Stimulated activated CD8-positive, alpha-beta memory T cell treated with anti-CD3 and anti-CD28 coated beads, Interleukin-7, amount 100 ng/mL, for 1 hour (primary cell): Measurements from ENCODE around the gene RBX1.
"Not testable (repeated sequence)": the region's sequence is repeated elsewhere in the genome, so short reads cannot be mapped to it uniquely, and the experiment has no call there.

Experiments
- DNase-seq, 2 donors: peaks; one replicate each; pipeline ENCODE4 v3.0.0-alpha.2; 2020; ENCODE audit warnings: low read depth in 2 of 2

Gene RBX1

GRCh38 chr22:40950962-40951794, at the start of gene RBX1:
Gene RBX1, plus strand, starts transcription at chr22:40951378. Its CDS starts 21 bp downstream, at chr22:40951399.
- DNase-seq, result peak; percentile 96 to 98

DNA sequence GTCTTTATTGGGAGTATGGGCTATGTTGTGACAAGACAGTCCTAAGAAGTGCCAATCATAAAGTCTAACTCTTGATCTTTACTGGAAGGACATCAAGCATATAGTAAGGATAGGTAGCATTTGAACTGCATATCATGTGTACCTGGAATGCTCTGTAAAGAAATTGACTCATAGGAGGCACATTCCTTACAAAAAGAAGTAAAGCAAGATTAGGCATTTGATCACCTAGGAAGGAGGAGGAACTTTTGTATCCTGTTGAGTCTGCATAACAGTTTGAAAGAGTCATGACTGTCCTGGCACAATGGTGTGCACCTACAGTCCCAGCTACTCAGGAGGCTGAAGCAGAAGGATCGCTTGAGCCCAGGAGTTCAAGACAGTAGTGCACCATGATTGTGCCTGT, 47.1 kb upstream of the RBX1 start:
- no peak for DNase-seq

DNA sequence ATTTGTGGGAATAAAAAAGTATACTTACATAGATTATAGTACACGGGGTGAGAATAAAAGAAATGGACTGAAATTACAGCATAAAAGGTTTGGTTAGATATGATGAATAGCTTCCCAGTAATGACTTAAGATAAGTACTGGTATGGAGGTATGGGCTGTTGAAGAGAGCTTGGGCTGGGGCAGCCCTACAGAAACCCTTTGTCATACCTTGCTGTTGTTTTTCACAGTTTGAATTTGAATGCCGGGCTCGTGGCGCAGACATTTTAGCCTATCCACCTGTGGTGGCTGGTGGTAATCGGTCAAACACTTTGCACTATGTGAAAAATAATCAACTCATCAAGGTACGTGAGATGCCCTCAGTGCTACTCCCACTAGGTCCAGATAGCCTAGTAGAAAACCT, 42.3 kb upstream of the RBX1 start:
- DNase-seq, result no peak

DNA sequence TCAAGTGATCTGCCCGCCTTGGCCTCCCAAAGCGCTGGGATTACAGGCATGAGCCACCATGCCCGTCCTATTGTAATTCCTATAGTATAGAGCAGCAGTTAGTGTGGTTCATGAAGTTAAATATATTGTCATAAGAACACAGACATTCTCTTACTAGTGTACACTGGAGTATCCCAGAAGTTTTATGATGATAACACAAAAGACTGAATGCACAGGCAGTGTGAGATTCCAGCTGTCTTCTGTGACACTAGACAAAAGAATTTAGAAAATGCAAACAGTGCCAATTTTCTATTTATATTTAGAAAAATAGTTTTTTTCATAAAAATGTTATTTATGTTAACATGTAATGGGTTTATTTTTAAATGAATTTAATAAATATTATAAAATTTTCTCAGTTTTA, 39.4 kb upstream of the RBX1 start:
- DNase-seq, result no peak

GRCh38 chr22:40912987-40913386, 38.2 kb upstream of the RBX1 start:
- not testable (repeated sequence) for DNase-seq

DNA sequence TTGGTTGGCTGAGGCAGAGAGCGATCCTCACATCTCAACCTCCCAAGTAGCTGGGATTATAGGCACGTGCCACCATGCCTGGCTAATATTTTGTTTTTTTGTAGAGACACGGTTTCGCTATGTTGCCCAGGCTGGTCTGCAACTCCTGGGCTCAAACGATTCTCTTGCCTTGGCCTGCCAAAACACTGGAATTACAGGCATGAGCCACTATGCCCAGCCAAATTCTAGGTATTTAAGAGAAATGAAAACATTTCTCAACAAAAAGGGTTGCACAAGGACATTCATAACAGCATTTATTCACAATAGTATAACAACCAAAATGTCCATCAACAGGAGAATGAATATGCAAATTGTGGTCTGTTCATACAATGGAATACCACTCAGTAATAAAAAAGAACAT, 31.7 kb upstream of the RBX1 start:
- no peak for DNase-seq

GRCh38 chr22:40920526-40920925, 30.7 kb upstream of the RBX1 start:
- DNase-seq, result no peak

DNA sequence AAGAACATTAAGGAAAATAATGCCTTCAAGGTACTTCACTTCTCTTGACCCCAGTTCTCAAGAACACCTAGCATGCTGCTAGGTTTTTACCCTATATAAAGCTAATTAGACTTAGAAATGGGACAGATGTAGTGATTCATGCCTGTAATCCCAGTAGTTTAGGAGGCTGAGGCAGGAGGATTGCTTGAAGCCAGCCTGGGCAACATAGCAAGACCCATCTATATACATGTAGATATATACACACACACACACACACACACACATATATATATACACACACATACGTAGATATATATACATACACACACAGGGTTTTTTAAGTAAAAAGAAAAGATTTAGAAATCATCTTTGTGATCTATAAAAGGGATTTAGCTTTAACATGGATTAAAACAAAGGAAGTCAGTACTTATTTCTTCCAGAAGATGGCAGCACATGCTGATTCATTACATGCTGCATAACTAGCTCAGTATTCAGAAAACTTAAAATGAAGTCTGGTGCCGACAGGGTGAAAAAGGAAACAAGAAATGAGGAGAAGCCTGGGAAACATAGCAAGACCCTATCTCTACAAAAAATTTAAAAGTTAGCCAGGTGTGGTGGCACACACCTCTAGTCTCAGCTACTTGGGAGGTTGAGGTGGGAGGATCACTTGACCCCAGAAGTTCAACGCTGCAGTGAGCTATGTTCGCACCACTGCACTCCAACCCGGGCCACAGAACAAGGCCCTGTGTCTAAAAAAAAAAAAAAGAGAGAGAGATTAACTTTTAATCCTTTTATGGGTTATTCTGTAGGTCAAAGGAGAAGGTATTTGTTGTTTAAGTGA, 28.5 kb upstream of the RBX1 start:
- no peak for DNase-seq

DNA sequence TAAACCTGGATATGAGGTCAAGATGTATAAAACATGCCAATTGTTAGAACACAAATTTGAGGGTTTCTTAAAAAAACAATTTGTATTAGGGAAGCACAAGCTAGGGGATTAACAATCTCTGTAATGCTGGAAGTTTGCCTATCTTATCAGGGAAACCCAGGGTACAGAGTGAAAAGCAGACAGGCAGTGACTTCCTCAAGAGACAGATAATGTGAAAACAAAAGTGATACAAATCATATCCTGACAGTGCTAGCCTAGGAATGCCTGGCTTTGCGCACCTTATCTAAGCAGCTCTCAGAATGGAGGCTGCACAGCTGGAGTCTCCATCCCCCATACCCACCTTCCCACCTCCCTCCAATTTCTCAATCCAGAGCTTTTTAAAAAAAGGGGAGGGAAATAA, 22.5 kb upstream of the RBX1 start:
- no peak for DNase-seq

- no peak for DNase-seq
Measured at GRCh38 chr22:40932396-40932795, 18.8 kb upstream of the RBX1 start.

DNA sequence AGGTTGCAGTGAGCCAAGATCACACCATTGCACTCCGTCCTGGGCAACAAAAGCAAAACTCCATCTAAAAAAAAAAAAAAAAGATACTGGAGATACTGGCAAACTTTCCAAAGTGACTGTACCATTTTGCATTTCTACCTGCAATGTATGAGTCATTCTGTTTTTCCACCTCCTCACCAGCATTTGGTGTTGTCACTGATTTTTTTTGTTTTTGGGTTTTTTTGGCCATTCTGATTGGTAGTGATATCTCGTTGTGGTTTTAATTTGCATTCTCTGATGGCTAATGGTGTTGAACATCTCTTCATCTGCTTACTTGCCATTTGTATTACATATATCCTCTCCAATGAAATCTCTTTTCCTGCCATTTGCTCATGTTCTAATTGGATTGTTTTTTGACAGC, 12.0 kb upstream of the RBX1 start:
- DNase-seq, result no peak

GRCh38 chr22:40951795-40952605, 822 bp downstream of the RBX1 start:
- no peak for DNase-seq

GRCh38 chr22:40953471-40953870, 2.3 kb downstream of the RBX1 start:
- DNase-seq, result no peak

GRCh38 chr22:40954113-40954512, 2.9 kb downstream of the RBX1 start:
- no peak for DNase-seq

- DNase-seq, result no peak
Measured at GRCh38 chr22:40955571-40955970, 4.4 kb downstream of the RBX1 start.

- no peak for DNase-seq
Measured at GRCh38 chr22:40957601-40958000, 6.4 kb downstream of the RBX1 start.

- no peak for DNase-seq
Measured at GRCh38 chr22:40958299-40958698, 7.1 kb downstream of the RBX1 start.

DNA sequence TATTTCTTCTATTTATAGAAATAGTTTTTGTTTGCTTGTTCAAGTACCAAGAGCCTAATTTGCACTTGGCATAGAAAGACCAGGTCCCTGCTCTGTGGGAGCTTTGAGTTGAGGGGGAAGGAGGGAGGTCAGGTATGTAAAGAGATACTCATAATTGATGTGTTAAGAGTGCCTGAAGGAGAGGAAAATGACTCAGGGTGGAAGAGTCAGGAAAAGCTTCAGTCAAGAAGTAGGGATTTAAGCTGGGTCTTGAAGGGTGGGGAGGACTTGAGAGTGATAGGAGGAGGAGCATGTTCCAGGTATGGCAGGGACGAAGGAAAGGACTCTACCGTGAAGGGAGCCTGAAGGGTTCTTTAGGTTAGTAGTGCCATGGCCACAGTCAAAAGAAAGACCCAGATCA, 9.0 kb downstream of the RBX1 start:
- no peak for DNase-seq

DNA sequence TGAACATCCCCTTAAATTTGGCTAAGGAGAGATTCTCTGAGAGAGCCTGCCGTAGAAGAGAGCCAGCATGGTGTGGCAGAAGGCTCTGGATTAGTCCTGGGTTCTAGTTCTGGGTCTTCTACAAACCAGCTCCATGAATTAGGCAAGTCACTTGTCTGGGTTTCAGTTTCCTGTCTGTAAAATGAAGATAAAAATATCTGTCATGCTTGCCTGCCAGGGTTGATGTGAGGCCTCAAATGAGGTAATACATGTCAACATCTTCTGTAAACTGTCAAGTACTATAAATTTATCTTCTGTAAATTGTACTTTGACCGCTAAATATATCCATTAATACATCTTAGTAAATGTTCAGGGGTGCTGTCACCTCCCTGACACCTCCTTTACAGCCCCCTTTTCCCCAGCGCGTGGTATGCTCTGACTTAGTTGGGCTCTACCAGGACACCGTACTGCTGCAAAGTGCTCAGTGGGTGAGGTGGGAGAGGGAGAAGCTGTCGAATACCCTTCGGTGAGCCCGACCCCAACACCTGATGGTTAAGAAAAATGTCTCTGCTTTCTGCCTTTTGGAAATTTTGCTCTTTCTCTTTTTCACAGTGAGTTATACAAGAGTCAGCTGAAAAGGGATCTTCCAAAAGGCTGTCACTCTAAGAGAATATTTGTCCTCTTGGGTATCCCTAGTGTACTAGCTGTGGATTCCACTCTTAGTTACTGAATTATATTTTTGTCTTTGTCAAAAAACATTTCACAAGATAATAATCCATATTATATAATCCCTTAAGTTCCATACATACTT, 15.0 kb downstream of the RBX1 start:
- no peak for DNase-seq

DNA sequence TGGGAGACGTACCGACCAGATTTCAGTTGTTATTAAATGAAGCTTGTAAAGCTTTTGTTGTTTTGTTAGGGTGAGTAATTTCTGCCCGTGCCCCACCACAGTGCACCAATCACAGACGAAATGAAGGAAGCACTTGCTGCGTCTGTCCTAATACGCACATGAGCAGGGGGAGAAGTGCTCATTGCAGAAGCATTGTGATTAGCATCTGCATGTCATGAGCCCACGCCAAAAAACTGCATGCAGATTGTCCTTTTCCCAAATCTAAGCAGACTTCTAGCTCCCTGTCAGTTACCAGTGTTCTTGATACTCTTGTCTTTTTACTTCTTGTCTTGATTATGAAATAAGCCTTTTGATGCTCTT, 15.5 kb downstream of the RBX1 start:
- DNase-seq, result no peak

DNA sequence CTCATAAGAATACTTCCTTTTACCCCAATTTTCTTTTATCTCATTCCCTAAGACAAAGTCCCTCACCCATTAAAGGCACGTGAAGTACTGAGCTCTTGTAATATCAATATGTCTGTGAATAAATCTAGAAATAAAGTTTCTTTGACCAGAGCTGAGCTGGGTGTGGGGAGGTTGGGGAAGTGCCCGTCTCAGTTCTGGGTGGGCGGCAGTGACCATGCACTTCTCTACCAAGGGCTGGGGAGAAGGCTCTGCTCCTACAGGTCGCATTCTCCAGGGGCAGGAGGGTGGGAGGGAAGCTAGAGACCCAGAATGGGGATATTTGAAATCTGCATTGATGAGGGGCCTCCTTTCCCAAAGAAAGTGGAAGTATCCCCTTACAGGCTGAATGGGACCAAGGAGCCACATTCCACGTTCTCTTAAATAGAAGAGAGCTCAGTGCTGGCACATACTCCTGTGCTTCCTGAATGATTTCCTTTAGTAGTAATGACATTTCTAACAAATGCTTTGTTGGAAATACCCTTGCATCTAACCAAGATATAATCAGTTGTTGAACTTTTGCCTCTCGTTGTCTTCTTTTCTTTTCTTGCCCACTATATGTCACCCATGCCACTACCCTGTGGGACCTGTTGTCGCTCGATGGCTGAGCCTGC, 16.1 kb downstream of the RBX1 start:
- no peak for DNase-seq
